NCI-H2081 treated with DMSO at 0.1 percent for 48 hours (cell line): ENCODE measurements around the gene SEL1L2.

Experiments
- DNase-seq: peaks from one replicate; lab custom pipeline; 2025; lab: John Stamatoyannopoulos, UW

Gene SEL1L2

GRCh38 chr20:13928901-13929300 is 61.5 kb downstream of the SEL1L2 start:
- no peak for DNase-seq

- no peak for DNase-seq
These were observed 63.2 kb downstream of the SEL1L2 start for GRCh38 chr20:13927171-13927570.

GRCh38 chr20:13922241-13922640 is 68.2 kb downstream of the SEL1L2 start:
- no peak for DNase-seq

GRCh38 chr20:13915284-13915683 is 75.1 kb downstream of the SEL1L2 start:
- DNase-seq, result no peak

- no peak for DNase-seq
These were observed 76.8 kb downstream of the SEL1L2 start for GRCh38 chr20:13913572-13913971.

- no peak for DNase-seq
These were observed 77.3 kb downstream of the SEL1L2 start for GRCh38 chr20:13913131-13913530.

GRCh38 chr20:13910492-13910891 is 79.9 kb downstream of the SEL1L2 start:
- DNase-seq, result no peak

GRCh38 chr20:13909067-13909466 is 81.3 kb downstream of the SEL1L2 start:
- no peak for DNase-seq

GRCh38 chr20:13904766-13905165 is 85.6 kb downstream of the SEL1L2 start:
- DNase-seq, result no peak

GRCh38 chr20:13900496-13900895 is 89.9 kb downstream of the SEL1L2 start:
- DNase-seq, result no peak

- DNase-seq, result no peak
These were observed 92.3 kb downstream of the SEL1L2 start for GRCh38 chr20:13898012-13898612.

- no peak for DNase-seq
These were observed 98.8 kb downstream of the SEL1L2 start for GRCh38 chr20:13891575-13891974.

- no peak for DNase-seq
These were observed 105.6 kb downstream of the SEL1L2 start for GRCh38 chr20:13884803-13885202.

GRCh38 chr20:13883425-13883824 is 107.0 kb downstream of the SEL1L2 start:
- no peak for DNase-seq

GRCh38 chr20:13878566-13878965 is 111.8 kb downstream of the SEL1L2 start:
- DNase-seq, result no peak

- peak; percentile 57 for DNase-seq
These were observed 112.6 kb downstream of the SEL1L2 start for GRCh38 chr20:13877793-13878192.

GRCh38 chr20:13875265-13875811 is 115.1 kb downstream of the SEL1L2 start:
- no peak for DNase-seq

GRCh38 chr20:13874394-13875157 is 115.8 kb downstream of the SEL1L2 start:
- no peak for DNase-seq

- no peak for DNase-seq
These were observed 116.6 kb downstream of the SEL1L2 start for GRCh38 chr20:13873831-13874230.

GRCh38 chr20:13870170-13870748 is 120.2 kb downstream of the SEL1L2 start:
- no peak for DNase-seq

- DNase-seq, result no peak
These were observed 122.1 kb downstream of the SEL1L2 start for GRCh38 chr20:13868331-13868730.

- peak; percentile 62 for DNase-seq
These were observed 124.5 kb downstream of the SEL1L2 start for GRCh38 chr20:13865791-13866351.

- DNase-seq, result no peak
These were observed 125.3 kb downstream of the SEL1L2 start for GRCh38 chr20:13865156-13865555.
